ENCODE measurements around the gene RNU1-3. TPM values are rescaled to one million over a fixed set of nuclear protein-coding genes. Genes with fewer than 3 reads are reported as not detected.

The RNU1-3 gene
- total and polyA plus RNA-seq, 2 of the 13 experiments (the other 11 are each of a cell fraction or from before 2014, with no cell fraction given) = under 0.01 to 11,018 TPM

DNA sequence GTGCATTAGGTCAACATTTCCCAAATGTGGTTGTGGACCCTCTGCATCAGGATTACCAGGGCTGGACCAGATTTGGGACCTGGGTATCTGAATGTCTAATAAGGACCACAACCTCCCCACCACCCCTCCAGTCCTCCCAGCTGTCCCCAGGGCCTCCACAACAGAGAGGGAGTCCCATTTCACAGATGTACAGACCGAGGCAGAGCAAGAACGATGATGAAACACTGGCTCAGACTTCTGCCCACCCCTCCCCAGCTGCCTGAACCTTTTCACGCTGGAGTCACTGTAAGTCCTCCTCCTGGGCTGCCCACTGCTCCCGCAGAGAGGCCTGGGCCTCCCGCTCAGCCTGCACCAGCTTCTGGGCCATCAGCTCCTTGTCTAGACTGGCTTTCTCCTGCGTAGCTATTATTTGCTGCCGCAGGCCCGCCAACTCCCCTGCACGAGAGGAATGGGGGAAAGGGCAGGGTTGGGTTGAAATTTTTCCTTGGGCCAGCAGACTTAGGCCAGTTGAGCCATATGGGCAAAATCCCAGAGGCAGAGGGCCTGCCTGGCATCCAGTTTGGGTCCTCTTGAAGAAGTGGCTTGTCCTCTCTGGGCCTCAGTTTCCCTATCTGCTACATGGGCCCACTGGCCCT lies 45.0 kb downstream of the RNU1-3 start (continued):
- TF ChIP-seq, protein P1, sequence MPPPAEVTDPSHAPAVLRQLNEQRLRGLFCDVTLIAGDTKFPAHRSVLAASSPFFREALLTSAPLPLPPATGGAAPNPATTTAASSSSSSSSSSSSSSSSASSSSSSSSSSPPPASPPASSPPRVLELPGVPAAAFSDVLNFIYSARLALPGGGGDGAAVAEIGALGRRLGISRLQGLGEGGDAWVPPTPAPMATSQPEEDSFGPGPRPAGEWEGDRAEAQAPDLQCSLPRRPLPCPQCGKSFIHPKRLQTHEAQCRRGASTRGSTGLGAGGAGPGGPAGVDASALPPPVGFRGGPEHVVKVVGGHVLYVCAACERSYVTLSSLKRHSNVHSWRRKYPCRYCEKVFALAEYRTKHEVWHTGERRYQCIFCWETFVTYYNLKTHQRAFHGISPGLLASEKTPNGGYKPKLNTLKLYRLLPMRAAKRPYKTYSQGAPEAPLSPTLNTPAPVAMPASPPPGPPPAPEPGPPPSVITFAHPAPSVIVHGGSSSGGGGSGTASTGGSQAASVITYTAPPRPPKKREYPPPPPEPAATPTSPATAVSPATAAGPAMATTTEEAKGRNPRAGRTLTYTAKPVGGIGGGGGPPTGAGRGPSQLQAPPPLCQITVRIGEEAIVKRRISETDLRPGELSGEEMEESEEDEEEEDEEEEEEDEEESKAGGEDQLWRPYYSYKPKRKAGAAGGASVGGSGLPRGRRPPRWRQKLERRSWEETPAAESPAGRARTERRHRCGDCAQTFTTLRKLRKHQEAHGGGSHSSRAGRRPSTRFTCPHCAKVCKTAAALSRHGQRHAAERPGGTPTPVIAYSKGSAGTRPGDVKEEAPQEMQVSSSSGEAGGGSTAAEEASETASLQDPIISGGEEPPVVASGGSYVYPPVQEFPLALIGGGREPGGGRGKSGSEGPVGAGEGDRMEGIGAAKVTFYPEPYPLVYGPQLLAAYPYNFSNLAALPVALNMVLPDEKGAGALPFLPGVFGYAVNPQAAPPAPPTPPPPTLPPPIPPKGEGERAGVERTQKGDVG (CRISPR knock-in tag; IDR thresholded peaks at IDR 0.05; ENCODE audit: borderline replicate concordance) = peak; percentile 17; the same call in 1 of the 2 replicates
- TF ChIP-seq ZSCAN12 (CRISPR knock-in tag; IDR thresholded peaks at IDR 0.05) (0 out of 2 replicates have a peak, but pooled peaks have one; percentile 27), DNMT1 (CRISPR knock-in tag; IDR thresholded peaks at IDR 0.05) (0 out of 2 replicates have a peak, but pooled peaks have one; percentile 30), GZF1 (CRISPR knock-in tag; IDR thresholded peaks at IDR 0.05) (0 out of 2 replicates have a peak, but pooled peaks have one; percentile 23), BORCS8-MEF2B (CRISPR knock-in tag; IDR thresholded peaks at IDR 0.05) (0 out of 2 replicates have a peak, but pooled peaks have one; percentile 10), RBM22 (optimal IDR thresholded peaks at IDR 0.05; ENCODE audit: low read length) (peak; percentile 4)

DNA sequence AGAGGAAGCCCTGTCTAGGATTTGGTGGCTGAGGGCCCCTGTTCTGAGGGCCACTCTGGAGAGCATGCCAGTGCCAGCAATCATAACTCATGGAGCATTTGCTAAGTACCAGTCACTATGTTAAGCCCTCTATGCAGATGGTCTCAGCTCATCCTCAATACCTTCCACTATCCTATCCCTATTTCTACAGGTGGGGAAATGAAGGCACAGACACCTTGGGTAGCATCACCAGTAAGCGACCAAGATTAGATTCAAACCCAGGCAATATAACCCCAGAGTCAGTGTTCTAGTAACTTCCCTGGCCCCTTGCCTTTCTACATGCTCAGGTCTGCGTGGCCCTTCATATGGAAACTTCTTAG lies 45.5 kb downstream of the RNU1-3 start:
- 95% methylated on average over 2 of the region's 2 CpGs for WGBS (ENCODE audit: low lambda C conversion rate)
- ChIA-PET CTCF (ENCODE audit: low intra/inter-chr PET ratio, low total read pairs) (interaction anchor here (1.8 kb wide), 2 partner anchors 29 to 331 kb away, joined by 6 to 10 read pairs; no protein-coding TSS in a partner anchor), POLR2A (interaction anchor here (1.0 to 2.5 kb wide), 7 partner anchors 9 to 330 kb away, joined by 4 to 15 read pairs (median 6); partner anchors contain the start of gene RNU1-1)
- Histone ChIP-seq H3K27me3 (ENCODE audit: control insufficient read depth in 1 of 2, insufficient read depth in 2 of 2, low read length in 2 of 2) (no peaks in the 10 kb centered on the region), H2AFZ (ENCODE audit: low read length) (no peak overlapping the region), H3K9me3 (ENCODE audit: low read length) (no peaks in the 10 kb centered on the region), H3K27ac (ENCODE audit: extremely low read length, insufficient read depth, low read length) (no peak overlapping the region), H3K4me2 (ENCODE audit: low read depth, low read length) (no peak overlapping the region), H3K9ac (ENCODE audit: insufficient read depth, low read depth, low read length) (no peak overlapping the region), H3K36me3 (replicated peaks in 1 of 2; ENCODE audit: control insufficient read depth in 1 of 2, insufficient read depth in 2 of 2, low read length in 2 of 2) (peaks cover 45 to 63% of the 10 kb centered on the region in 2 experiments; a peak in 4 of 5 replicates), H3K4me1 (ENCODE audit: insufficient read depth, low read length) (no peaks in the 10 kb centered on the region), H4K20me1 (ENCODE audit: insufficient read depth, low read length) (no peaks in the 10 kb centered on the region), H3K79me2 (ENCODE audit: insufficient read depth, low read length) (no peaks in the 10 kb centered on the region), H3K4me3 (replicated peaks in 1 of 3; ENCODE audit: insufficient read depth in 1 of 3, low read depth in 2 of 3, low read length in 3 of 3) (no peak overlapping the region)
- no peak for FAIRE-seq
- BruUV-seq (replicated peaks) = TSS peak; percentile 19
- no peak for DNase-seq (ENCODE audit: low spot score)
- intact Hi-C loops (cut with micrococcal nuclease; ENCODE audit: unreplicated experiment) (no loop called here), in situ Hi-C loops (cut with HindIII; ENCODE audit: extremely low pct_ligation_motif_present, low pct_unique_long_range_greater_than_20kb) (no loop called here)
- ATAC-seq = no peak; the same call in 2 of the 3 replicates
- TF ChIP-seq ZNF501 (CRISPR knock-in tag; IDR thresholded peaks at IDR 0.05) (0 out of 2 replicates have a peak, but pooled peaks have one; percentile 10), TGIF2 (CRISPR knock-in tag; IDR thresholded peaks at IDR 0.05) (peak; percentile 19; the same call in 1 of the 2 replicates), ZFP90 (CRISPR knock-in tag; IDR thresholded peaks at IDR 0.05; ENCODE audit: borderline replicate concordance) (0 out of 2 replicates have a peak, but pooled peaks have one; percentile 15), BRCA1 (CRISPR knock-in tag; IDR thresholded peaks at IDR 0.05) (peak; percentile 2; the same call in 1 of the 2 replicates), ZEB1 (IDR thresholded peaks at IDR 0.05; ENCODE audit: insufficient replicate concordance, low read depth) (no peak), SOX13 (IDR thresholded peaks at IDR 0.05) (no peak), SOX13 (CRISPR knock-in tag; conservative IDR thresholded peaks at IDR 0.05 in 1 of 2, IDR thresholded peaks at IDR 0.05 in 1 of 2) (no peak), ETV5 (CRISPR knock-in tag; IDR thresholded peaks at IDR 0.05; ENCODE audit: borderline replicate concordance) (no peak), RBM22 (optimal IDR thresholded peaks at IDR 0.05; ENCODE audit: low read length) (peak; percentile 57), ZFX (CRISPR knock-in tag; IDR thresholded peaks at IDR 0.05; ENCODE audit: low read depth) (no peak)
- TF ChIP-seq, protein P2, sequence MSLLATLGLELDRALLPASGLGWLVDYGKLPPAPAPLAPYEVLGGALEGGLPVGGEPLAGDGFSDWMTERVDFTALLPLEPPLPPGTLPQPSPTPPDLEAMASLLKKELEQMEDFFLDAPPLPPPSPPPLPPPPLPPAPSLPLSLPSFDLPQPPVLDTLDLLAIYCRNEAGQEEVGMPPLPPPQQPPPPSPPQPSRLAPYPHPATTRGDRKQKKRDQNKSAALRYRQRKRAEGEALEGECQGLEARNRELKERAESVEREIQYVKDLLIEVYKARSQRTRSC (CRISPR knock-in tag; IDR thresholded peaks at IDR 0.05; ENCODE audit: low read depth) = no peak
- TF ChIP-seq, protein P3, sequence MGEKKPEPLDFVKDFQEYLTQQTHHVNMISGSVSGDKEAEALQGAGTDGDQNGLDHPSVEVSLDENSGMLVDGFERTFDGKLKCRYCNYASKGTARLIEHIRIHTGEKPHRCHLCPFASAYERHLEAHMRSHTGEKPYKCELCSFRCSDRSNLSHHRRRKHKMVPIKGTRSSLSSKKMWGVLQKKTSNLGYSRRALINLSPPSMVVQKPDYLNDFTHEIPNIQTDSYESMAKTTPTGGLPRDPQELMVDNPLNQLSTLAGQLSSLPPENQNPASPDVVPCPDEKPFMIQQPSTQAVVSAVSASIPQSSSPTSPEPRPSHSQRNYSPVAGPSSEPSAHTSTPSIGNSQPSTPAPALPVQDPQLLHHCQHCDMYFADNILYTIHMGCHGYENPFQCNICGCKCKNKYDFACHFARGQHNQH (CRISPR knock-in tag; IDR thresholded peaks at IDR 0.05) = 0 out of 2 replicates have a peak, but pooled peaks have one; percentile 11

Data from HepG2 (cell line).